Measurements from ENCODE around the gene CYSLTR2.

DNA sequence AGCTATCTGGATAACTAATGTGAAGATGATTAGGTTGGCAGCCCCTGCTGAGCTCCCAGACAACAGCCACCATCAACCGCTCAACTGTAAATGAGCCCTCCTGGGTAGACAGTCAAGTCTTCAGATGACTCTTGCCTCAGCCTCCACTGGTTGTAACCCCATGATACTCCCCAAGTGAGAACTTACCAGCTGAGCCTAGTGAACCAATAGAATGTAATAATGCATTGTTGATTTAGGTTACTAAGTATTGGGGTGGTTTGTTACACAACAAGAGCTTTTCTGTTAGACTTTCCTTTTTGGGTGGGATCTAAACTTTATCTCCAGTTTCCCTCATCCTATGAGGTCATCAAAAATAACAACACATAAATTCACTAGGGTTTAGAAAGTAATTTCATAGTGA is 69.4 kb downstream of the CYSLTR2 start:
- no peak for TF ChIP-seq CREB5 (CRISPR knock-in tag; IDR thresholded peaks at IDR 0.05; ENCODE audit: low read depth)
- TF ChIP-seq RARB (CRISPR knock-in tag; IDR thresholded peaks at IDR 0.05), result no peak
- TF ChIP-seq ARNTL (CRISPR knock-in tag; IDR thresholded peaks at IDR 0.05; ENCODE audit: borderline replicate concordance, low read depth), result no peak
- no peak for TF ChIP-seq GLIS3 (CRISPR knock-in tag; IDR thresholded peaks at IDR 0.05)
- TF ChIP-seq ZFP30 (CRISPR knock-in tag; IDR thresholded peaks at IDR 0.05), result no peak
- TF ChIP-seq TSHZ2 (CRISPR knock-in tag; IDR thresholded peaks at IDR 0.05), result no peak
- TF ChIP-seq ZNF565 (CRISPR knock-in tag; conservative IDR thresholded peaks at IDR 0.05; ENCODE audit: low read depth), result no peak
- TF ChIP-seq TOX (CRISPR knock-in tag; IDR thresholded peaks at IDR 0.05; ENCODE audit: borderline replicate concordance), result no peak
- TF ChIP-seq BACH2 (CRISPR knock-in tag; IDR thresholded peaks at IDR 0.05; ENCODE audit: borderline replicate concordance), result no peak
- TF ChIP-seq SNAI2 (CRISPR knock-in tag; IDR thresholded peaks at IDR 0.05), result no peak
- no peak for TF ChIP-seq CSDC2 (CRISPR knock-in tag; IDR thresholded peaks at IDR 0.05)
- TF ChIP-seq, protein P1, sequence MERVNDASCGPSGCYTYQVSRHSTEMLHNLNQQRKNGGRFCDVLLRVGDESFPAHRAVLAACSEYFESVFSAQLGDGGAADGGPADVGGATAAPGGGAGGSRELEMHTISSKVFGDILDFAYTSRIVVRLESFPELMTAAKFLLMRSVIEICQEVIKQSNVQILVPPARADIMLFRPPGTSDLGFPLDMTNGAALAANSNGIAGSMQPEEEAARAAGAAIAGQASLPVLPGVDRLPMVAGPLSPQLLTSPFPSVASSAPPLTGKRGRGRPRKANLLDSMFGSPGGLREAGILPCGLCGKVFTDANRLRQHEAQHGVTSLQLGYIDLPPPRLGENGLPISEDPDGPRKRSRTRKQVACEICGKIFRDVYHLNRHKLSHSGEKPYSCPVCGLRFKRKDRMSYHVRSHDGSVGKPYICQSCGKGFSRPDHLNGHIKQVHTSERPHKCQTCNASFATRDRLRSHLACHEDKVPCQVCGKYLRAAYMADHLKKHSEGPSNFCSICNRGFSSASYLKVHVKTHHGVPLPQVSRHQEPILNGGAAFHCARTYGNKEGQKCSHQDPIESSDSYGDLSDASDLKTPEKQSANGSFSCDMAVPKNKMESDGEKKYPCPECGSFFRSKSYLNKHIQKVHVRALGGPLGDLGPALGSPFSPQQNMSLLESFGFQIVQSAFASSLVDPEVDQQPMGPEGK (CRISPR knock-in tag; IDR thresholded peaks at IDR 0.05; ENCODE audit: borderline replicate concordance), result no peak
- TF ChIP-seq ZC3H10 (CRISPR knock-in tag; IDR thresholded peaks at IDR 0.05), result no peak
